Right ventricle myocardium superior (tissue), 1 donor: Measurements from ENCODE around the gene SPDYC. TPM values are rescaled to one million over a fixed set of nuclear protein-coding genes. Genes with fewer than 3 reads are reported as not detected.
A peak's percentile ranks its signal among the peaks of the same experiment; 100 is the strongest.
"Not testable (repeated sequence)": the region's sequence is repeated elsewhere in the genome, so short reads cannot be mapped to it uniquely, and the experiment has no call there.

ENCODE experiments used
- ATAC-seq: fragments of 200-7000 bp; cut with Tn5 transposase; one replicate; pipeline ENCODE4 v1.9.1; 2020; ENCODE audit warnings: mild to moderate bottlenecking; ENCODE audit not compliant: poor library complexity
- DNase-seq: peaks from one replicate; pipeline ENCODE4 v3.0.0-alpha.2; 2020
- intact Hi-C: fragments of 100-400 bp; cut with DNase I; formaldehyde crosslinking; loops from one replicate; pipeline ENCODE4 v1.11.2; 2022
- total RNA-seq: library from RNA; stranded (reverse); fragmentation: NEBNext Ultra II Directional; extraction: Animal tissue kit (Norgen Biotek cat#: 25700); gene quantifications from one replicate; pipeline ENCODE4 v1.2.1, GENCODE V29; 2021
- donor health status: DM: no; HTN: yes; CAD: no; lungs with severe emphysema.

The SPDYC gene
- total RNA-seq, 1 donor from 2014 or later, result not detected

- intact Hi-C loops, result no loop called here
- no peak for ATAC-seq
- DNase-seq, result no peak
These were observed 36.9 kb upstream of the SPDYC start for GRCh38 chr11:65132988-65133700.

GRCh38 chr11:65133724-65134123, 36.3 kb upstream of the SPDYC start:
- intact Hi-C loops, result no loop called here
- ATAC-seq (no peak), DNase-seq (peak; percentile 72)

- DNase-seq, result peak; percentile 94
- ATAC-seq, result peak; percentile 94
- intact Hi-C loops, result no loop called here
These were observed 35.6 kb upstream of the SPDYC start, which contains the start of gene SYVN1 for GRCh38 chr11:65134240-65134951. SYVN1 (minus strand) TSS chr11:65134519; CDS start chr11:65133601, 918 bp downstream.

- DNase-seq (peak; percentile 92), ATAC-seq (peak; percentile 92)
- intact Hi-C loops, result no loop called here
These were observed 34.9 kb upstream of the SPDYC start for GRCh38 chr11:65134952-65135632.

- intact Hi-C loops, result no loop called here
- no peak for ATAC-seq
These were observed 34.3 kb upstream of the SPDYC start for GRCh38 chr11:65135633-65136145.

GRCh38 chr11:65136515-65137096, 33.4 kb upstream of the SPDYC start:
- no peak for DNase-seq
- no peak for ATAC-seq
- intact Hi-C loops, result no loop called here

More at GRCh38 chr11:65135633-65136145, 34.3 kb upstream of the SPDYC start:
- DNase-seq, result no peak

- DNase-seq (no peak), ATAC-seq (no peak)
- intact Hi-C loops, result no loop called here
These were observed 28.0 kb upstream of the SPDYC start for GRCh38 chr11:65141896-65142494.

GRCh38 chr11:65147352-65148075, 22.5 kb upstream of the SPDYC start:
- no peak for ATAC-seq
- DNase-seq, result no peak
- intact Hi-C loops, result no loop called here

- no peak for DNase-seq
- intact Hi-C loops, result no loop called here
- no peak for ATAC-seq
These were observed 21.4 kb upstream of the SPDYC start for GRCh38 chr11:65148657-65149056.

- intact Hi-C loops, ATAC-seq, DNase-seq: not testable (repeated sequence)
These were observed 19.9 kb upstream of the SPDYC start for GRCh38 chr11:65150131-65150508.

GRCh38 chr11:65150509-65151299, 19.3 kb upstream of the SPDYC start:
- intact Hi-C loops, result no loop called here
- peak; percentile 92 for DNase-seq
- ATAC-seq, result peak; percentile 95

GRCh38 chr11:65151331-65151899, 18.6 kb upstream of the SPDYC start:
- intact Hi-C loops, result no loop called here

GRCh38 chr11:65152122-65152521, 17.9 kb upstream of the SPDYC start:
- intact Hi-C loops, result no loop called here
- DNase-seq (no peak), ATAC-seq (no peak)

More at GRCh38 chr11:65151331-65151899, 18.6 kb upstream of the SPDYC start:
- no peak for DNase-seq
- no peak for ATAC-seq

- ATAC-seq (no peak), DNase-seq (no peak)
- intact Hi-C loops, result no loop called here
These were observed 13.8 kb upstream of the SPDYC start for GRCh38 chr11:65156256-65156655.

- no peak for ATAC-seq
- DNase-seq, result no peak
- intact Hi-C loops, result no loop called here
These were observed 13.1 kb upstream of the SPDYC start for GRCh38 chr11:65156926-65157325.

GRCh38 chr11:65157336-65157735, 12.7 kb upstream of the SPDYC start:
- DNase-seq (no peak), ATAC-seq (no peak)
- intact Hi-C loops, result no loop called here

GRCh38 chr11:65159012-65159411, 11.0 kb upstream of the SPDYC start:
- ATAC-seq (no peak), DNase-seq (no peak)
- intact Hi-C loops, result no loop called here
